NCI-H1417 treated with DMSO at 0.1 percent for 48 hours (cell line): ENCODE data around the gene RHOBTB1.
"Not testable (repeated sequence)": the region's sequence is repeated elsewhere in the genome, so short reads cannot be mapped to it uniquely, and the experiment has no call there.

Source experiments
- DNase-seq: peaks from one replicate; lab custom pipeline; 2025; lab: John Stamatoyannopoulos, UW

Gene RHOBTB1

GRCh38 chr10:60865198-60865783 is 78.7 kb downstream of the RHOBTB1 start:
- no peak for DNase-seq

- no peak for DNase-seq
These were observed 80.2 kb downstream of the RHOBTB1 start for GRCh38 chr10:60863796-60864195.

GRCh38 chr10:60862517-60862916 is 81.5 kb downstream of the RHOBTB1 start:
- no peak for DNase-seq

GRCh38 chr10:60856405-60856804 is 87.6 kb downstream of the RHOBTB1 start:
- no peak for DNase-seq

- no peak for DNase-seq
These were observed 90.3 kb downstream of the RHOBTB1 start for GRCh38 chr10:60853637-60854036.

GRCh38 chr10:60853107-60853506 is 90.9 kb downstream of the RHOBTB1 start:
- no peak for DNase-seq

GRCh38 chr10:60849740-60850139 is 94.2 kb downstream of the RHOBTB1 start:
- DNase-seq, result no peak

GRCh38 chr10:60849217-60849616 is 94.8 kb downstream of the RHOBTB1 start:
- DNase-seq, result no peak

- no peak for DNase-seq
These were observed 95.3 kb downstream of the RHOBTB1 start for GRCh38 chr10:60848680-60849079.

- no peak for DNase-seq
These were observed 95.9 kb downstream of the RHOBTB1 start for GRCh38 chr10:60848126-60848525.

GRCh38 chr10:60846173-60846572 is 97.8 kb downstream of the RHOBTB1 start:
- DNase-seq, result no peak

GRCh38 chr10:60845038-60845437 is 98.9 kb downstream of the RHOBTB1 start:
- no peak for DNase-seq

- no peak for DNase-seq
These were observed 101.3 kb downstream of the RHOBTB1 start for GRCh38 chr10:60842694-60843093.

GRCh38 chr10:60841227-60841626 is 102.8 kb downstream of the RHOBTB1 start:
- not testable (repeated sequence) for DNase-seq

- no peak for DNase-seq
These were observed 108.9 kb downstream of the RHOBTB1 start for GRCh38 chr10:60835049-60835448.

GRCh38 chr10:60834401-60834800 is 109.6 kb downstream of the RHOBTB1 start:
- DNase-seq, result no peak

- not testable (repeated sequence) for DNase-seq
These were observed 111.8 kb downstream of the RHOBTB1 start for GRCh38 chr10:60832136-60832535.

GRCh38 chr10:60828489-60828852 is 115.5 kb downstream of the RHOBTB1 start:
- no peak for DNase-seq

GRCh38 chr10:60827791-60828488 is 116.0 kb downstream of the RHOBTB1 start:
- DNase-seq, result no peak

GRCh38 chr10:60825520-60825919 is 118.5 kb downstream of the RHOBTB1 start:
- DNase-seq, result no peak

GRCh38 chr10:60823324-60823723 is 120.7 kb downstream of the RHOBTB1 start:
- DNase-seq, result no peak

- no peak for DNase-seq
These were observed 121.2 kb downstream of the RHOBTB1 start for GRCh38 chr10:60822809-60823208.

- DNase-seq, result no peak
These were observed 122.3 kb downstream of the RHOBTB1 start for GRCh38 chr10:60821656-60822055.
